ENCODE results near the gene TMEM253.
A peak's percentile ranks its signal among the peaks of the same experiment; 100 is the strongest.

TMEM253 gene

GRCh38 chr14:21100931-21101330 lies at the start of gene TMEM253:
Gene TMEM253 (plus strand): TSS chr14:21101066. CDS start chr14:21101344, 278 bp downstream.
- Histone ChIP-seq H3K4me3 (no peak within 1 kb of the TSS), H3K27ac (peak within 1 kb of the TSS in 6 of 21 experiments; percentile 16 to 92 (median 84))

DNA sequence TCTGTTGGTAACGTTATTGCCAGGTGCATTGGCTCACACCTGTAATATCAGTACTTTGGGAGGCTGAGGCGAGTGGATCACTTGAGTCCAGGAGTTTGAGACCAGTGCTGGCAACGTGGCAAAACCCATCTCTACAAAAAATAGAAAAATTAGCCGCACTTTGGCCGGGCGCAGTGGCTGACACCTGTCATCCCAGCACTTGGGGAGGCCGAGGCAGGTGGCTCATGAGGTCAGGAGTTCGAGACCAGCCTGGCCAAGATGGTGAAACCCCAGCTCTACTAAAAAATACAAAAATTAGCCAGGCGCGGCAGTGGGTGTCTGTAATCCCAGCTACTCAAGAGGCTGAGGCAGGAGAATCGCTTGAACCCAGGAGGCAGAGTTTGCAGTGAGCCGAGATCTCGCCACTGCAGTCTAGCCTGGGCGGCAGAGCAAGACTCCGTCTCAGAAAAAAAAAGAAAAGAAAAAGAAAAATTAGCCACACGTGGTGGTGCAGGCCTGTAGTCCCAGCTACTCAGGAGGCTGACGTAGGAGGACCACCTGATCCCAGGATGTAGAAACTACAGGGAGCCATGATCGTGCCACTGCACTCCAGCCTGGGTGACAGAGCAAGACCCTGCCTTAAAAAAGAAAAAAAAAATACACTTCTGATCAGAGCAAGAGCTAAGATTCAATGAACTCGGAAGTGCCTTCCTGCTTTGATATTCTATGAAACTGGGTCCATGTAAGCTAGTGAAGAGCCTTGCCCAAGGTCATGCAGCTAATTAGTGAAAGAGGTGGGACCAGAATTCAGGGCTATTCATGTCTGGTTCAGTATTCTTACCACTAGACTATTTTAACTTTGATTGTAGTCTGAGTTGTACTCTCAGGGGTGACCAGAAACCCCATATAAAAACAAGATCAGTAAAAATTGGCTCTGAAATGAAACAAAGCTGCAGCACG lies 47.4 kb upstream of the TMEM253 start:
- Histone ChIP-seq H3K27ac (no peak overlapping the region), H3K4me3 (no peak overlapping the region)

- Histone ChIP-seq H3K4me3 (no peak overlapping the region), H3K27ac (no peak overlapping the region)
These were observed 46.6 kb upstream of the TMEM253 start for GRCh38 chr14:21054123-21054767.

- Histone ChIP-seq H3K4me3 (no peak overlapping the region), H3K27ac (no peak overlapping the region)
These were observed 46.1 kb upstream of the TMEM253 start for GRCh38 chr14:21054768-21055145.

GRCh38 chr14:21055432-21056117 lies 45.3 kb upstream of the TMEM253 start:
- H3K27ac ChIP-seq = peak overlapping the region in 1 of 21 experiments; percentile 21
- H3K4me3 ChIP-seq = no peak overlapping the region

DNA sequence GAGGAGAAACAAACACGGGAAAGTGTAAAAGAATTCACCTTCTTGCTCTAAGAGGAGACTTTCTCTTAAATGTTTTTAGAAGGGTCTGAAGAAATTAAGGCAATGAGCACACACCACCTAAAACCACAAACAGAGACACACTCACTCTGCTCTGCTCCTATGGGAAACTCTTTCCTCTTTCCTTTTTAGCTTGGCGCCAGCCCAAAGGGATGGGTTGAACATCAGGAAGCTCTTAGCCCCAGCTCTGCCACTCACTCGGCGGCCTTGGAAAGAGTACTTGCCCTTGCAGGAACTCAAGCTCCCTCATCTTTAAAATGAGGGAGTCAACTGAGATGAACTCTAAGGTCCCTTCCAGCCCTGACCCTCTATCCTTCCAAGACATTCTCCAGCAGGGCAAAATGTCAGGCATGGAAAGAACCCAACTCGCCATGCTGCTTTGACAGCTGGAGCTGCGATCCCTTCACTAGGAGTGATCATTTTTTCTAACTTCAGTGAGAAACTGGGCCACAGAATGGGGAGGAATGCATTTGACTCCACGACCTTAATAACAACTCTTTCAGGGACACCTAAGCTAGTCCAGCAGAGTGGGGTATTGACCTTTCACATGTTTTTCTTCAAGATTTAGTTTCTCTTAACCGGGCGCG lies 44.2 kb upstream of the TMEM253 start:
- Histone ChIP-seq H3K27ac (peak overlapping the region in 2 of 21 experiments; percentile 12 to 21), H3K4me3 (no peak overlapping the region)

DNA sequence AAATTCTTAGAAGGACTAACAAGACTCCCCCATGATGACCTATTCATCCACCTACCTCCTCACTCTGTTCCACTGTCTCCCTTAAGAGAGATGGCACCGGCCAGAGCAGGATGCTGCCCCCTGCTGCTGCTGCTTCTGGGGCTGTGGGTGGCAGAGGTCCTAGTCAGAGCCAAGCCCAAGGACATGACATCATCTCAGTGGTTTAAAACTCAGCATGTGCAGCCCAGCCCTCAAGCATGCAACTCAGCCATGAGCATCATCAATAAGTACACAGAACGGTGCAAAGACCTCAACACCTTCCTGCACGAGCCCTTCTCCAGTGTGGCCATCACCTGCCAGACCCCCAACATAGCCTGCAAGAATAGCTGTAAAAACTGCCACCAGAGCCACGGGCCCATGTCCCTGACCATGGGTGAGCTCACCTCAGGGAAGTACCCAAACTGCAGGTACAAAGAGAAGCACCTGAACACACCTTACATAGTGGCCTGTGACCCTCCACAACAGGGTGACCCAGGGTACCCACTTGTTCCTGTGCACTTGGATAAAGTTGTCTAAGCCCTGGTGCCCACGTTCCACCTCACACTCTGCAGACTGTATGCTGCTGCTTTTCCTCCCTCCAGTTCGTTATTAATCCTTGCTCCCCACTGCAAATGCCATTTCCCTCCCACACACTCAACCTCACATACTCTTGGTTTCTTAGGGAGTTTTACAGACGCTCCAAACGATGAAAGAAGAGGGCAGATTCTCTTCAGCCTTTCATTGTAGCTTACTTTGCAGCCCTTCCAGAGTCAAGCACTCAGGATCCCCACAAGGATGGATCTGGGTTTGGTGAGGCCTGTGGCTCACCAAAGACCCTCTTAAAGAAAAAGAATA lies 42.8 kb upstream of the TMEM253 start, which contains the start of gene RNASE8:
Gene RNASE8, plus strand, starts transcription at position 20 of the 873 bp plus-strand sequence. Its CDS starts 71 bp downstream, at position 91.
- peak within 1 kb of the TSS in 1 of 21 experiments; percentile 12 for H3K27ac ChIP-seq
- no peak within 1 kb of the TSS for H3K4me3 ChIP-seq

DNA sequence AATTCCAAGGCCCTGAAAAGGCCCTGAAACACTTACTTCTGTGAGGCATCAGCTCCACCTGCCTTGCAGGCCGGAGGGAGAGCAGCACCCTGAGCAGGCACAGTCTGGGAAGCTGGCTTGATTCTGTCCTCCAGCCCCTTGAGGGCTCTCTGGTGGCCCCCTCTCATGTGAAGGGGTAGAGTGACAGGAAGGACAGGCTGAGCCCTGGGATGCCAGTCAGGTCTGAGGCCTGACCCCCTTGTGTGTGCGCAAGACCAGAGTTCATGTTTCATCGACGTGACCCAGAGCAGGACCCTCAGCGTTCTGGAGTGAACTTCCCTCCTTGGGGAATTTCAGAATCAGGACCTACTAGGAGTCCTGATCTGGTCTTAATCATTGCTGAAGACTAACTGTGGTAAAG lies 42.0 kb upstream of the TMEM253 start:
- H3K27ac ChIP-seq = no peak overlapping the region

GRCh38 chr14:21059842-21060613 lies 40.8 kb upstream of the TMEM253 start:
- no peak overlapping the region for H3K4me3 ChIP-seq
- H3K27ac ChIP-seq = no peak overlapping the region

More for the DNA sequence above, 42.0 kb upstream of the TMEM253 start:
- no peak overlapping the region for H3K4me3 ChIP-seq

DNA sequence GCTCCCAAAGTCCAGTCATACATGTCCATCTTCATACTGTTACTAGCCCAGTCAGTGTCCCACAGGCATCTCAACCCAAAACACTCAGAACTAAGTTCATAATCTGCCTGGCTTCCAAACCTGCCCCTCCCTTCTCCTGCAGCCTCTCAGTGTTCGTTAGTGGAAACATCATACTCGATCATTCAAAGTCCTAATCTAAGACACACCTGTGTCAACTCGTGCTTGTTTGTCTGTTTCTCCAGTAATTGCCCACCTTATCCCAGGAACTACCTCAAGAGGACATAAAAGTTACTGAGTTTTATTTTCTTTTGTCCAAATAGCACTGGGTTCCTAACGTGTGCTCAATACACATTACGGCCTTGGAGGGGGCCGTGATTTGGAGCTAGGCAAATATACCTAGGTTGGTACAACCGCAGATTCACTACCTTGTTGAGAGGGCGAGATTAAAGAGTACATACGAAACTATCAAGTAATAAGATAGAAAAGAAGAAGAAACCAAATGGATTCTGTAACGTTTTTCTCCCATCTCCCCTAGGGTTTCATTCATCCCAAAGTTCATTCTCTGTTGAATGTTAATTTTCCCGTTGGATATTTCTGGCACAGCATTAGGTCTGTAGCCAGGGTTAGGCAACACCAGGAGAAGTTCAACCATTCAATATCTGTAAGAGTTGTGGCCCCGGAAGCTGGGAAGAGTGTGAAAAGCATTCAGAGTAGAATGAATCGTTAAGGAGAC lies 40.1 kb upstream of the TMEM253 start:
- Histone ChIP-seq H3K4me3 (no peak overlapping the region), H3K27ac (no peak overlapping the region)

- H3K27ac ChIP-seq = no peak overlapping the region
- no peak overlapping the region for H3K4me3 ChIP-seq
These were observed 39.6 kb upstream of the TMEM253 start for GRCh38 chr14:21061347-21061668.

DNA sequence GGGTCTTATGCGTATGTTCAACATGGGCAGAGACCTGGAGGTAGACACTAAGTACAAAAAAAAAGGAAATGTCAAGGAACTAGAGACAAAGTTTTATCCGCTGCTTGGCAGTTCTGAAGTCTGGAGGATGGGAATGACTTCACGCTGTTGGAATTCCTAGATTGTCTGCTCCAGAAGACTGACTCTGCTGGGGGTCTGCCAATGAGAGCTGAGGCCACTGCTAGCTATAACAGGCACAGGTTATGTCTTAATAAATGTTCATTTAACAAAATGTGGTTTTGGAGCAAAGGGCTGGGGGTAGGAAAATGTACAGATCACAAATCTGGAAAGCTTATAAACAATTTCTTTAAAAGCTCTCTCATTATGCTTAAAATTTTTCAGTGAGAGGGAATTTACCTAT lies 37.4 kb upstream of the TMEM253 start:
- H3K27ac ChIP-seq = no peak overlapping the region
- H3K4me3 ChIP-seq = no peak overlapping the region

DNA sequence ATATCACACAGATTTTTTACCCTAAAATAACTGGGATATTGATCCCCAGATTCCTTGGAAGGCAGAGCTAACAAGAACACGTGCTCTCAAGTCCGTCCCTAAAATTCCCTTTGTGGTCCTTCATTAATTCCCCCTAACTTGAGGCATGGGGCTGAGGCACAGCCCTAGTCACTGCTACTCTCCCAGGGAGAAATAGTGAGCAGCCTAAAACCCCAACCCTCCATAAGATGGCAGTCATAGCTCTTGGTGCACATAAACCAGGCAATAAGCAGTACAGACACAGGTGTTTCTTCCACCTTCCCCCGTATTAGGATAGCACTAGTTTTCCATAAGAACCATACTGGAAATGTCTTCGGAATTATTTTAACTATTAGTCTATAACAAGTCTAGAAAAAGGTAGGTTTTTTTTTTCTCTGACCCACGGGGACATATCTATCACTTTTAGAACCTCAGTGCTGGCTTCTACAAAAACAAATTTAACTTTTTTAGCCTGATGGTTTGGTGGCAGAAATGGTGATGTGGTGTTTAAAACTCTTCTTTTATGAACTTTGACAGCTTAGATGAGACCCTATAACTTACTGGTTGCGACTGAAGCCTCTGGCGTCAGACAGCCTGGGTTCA lies 33.9 kb upstream of the TMEM253 start:
- no peak overlapping the region for H3K4me3 ChIP-seq
- no peak overlapping the region for H3K27ac ChIP-seq

GRCh38 chr14:21068521-21069387 lies 32.1 kb upstream of the TMEM253 start:
- H3K27ac ChIP-seq = peak overlapping the region in 18 of 21 experiments; percentile 23 to 94 (median 89)
- H3K4me3 ChIP-seq = peak overlapping the region; percentile 48 to 72 (median 61)

- Histone ChIP-seq H3K27ac (peak overlapping the region; percentile 65 to 94 (median 88)), H3K4me3 (peak overlapping the region; percentile 48 to 72 (median 61))
These were observed 31.3 kb upstream of the TMEM253 start for GRCh38 chr14:21069388-21070082.
